ENCODE measurements around the gene PPEF1.
"Not testable (repeated sequence)": the region's sequence is repeated elsewhere in the genome, so short reads cannot be mapped to it uniquely, and the experiment has no call there.

PPEF1 gene

DNA sequence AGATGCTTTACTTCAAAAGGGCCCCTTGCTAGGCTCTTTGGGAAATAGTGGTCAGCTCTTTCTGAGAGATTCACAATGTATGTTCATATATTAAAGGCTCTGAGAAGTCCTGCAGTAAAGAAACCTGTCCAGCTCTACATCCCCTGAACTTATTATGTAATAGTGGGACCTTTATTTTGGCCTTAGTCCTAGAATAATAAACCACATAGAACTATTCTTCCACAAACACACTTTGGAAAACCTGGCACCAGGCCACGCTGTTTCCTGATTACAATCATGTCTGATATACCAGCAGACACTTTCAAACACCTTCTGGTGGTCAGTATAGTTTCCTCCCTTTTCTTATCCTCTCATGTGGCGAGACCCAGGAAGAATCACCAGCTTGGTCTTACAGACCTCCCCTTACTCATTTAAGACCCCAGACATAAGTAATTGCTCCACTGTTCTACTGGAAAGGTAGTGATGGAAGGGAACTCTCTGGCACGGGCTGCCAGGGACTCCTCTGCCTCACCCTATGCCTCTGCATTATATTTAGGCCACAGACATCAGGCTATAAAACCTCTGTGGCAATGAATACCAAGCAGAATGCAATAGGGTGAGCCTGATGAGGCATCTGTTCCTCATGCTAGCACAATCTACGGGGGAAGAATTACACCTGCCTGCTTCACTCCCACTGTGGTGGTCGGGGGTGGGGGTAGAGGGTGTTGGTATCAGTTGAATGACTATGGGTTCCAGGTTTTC, 5.7 kb upstream of the PPEF1 start:
- DNase-seq (ENCODE audit: low read depth in 3 of 3) = no peak

DNA sequence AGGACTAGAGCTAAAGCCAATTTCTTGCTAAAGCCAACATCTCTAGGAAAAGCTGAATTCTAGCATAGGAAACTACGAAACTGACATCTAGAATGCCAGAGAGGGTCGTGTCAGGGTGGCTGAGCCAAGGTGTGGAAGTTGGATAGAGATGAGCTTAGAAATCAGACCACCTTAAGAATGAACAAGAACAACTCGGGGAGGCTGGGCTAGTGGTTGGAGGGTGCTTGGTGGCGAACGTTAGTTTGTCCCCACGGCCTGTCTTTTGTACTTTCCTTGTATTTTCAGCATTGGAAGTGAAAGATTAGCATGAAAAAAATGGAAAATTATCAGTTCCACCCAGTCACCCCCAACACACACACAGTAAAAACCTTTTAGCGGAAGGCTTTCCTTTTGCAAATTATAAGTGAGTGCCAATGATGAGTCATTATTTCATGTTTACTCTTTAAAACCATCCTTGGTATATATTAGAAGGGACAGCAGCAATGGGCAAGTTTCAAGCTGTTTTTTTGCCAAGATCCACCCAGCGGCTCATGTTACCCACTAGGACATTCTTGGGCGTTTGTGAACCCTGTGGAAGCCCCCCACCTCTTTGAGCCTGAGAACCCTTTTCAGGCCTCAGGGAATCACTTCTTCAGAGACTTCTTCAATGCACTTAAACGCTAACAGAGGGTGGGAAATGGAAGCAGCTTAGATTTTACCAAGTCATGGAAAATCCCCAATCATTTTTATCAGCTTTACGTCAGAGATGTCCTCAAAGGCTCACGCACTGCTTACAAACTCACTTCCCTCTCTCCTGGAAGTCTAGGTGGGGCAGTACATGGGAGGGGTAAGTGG, 4.9 kb upstream of the PPEF1 start:
- no peak for DNase-seq (ENCODE audit: low read depth in 3 of 3)

DNA sequence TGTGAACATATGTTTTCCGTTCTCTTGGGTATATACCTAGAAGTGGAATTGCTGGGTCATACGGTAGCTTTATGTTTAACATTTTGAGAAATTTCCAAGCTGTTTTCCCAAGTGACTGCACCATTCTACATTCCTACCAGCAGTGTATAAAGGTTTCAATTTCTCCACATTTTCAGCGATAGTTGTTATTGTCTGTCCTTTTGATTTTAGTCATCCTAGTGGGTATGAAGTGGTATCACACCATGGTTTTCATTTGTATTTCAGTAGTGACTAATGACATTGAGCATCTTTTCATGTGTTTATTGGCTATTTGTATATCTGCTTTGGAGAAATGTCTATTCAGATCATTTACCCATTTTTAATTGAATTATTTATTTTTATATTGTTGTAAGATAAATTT, 2.4 kb downstream of the PPEF1 start:
- no peak for DNase-seq (ENCODE audit: low read depth in 3 of 3)

DNA sequence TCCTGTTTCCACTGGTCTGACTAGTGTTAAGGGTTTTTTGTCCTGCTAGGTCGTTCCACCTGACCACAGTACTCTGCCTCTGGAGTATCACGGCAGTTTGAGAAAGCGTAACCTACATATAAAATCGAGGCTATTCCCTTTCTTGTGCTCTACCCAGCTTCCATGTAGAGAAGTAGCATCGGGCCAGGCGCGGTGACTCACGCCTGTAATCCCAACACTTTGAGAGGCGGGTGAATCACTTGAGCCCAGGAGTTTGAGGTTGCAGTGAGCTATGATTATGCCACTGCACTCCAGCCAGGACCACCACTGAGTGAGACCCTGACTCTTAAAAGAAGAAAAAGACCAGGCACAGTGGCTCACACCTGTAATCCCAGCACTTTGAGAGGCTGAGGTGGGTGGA, 7.5 kb downstream of the PPEF1 start:
- DNase-seq (ENCODE audit: low read depth in 3 of 3) = no peak

DNA sequence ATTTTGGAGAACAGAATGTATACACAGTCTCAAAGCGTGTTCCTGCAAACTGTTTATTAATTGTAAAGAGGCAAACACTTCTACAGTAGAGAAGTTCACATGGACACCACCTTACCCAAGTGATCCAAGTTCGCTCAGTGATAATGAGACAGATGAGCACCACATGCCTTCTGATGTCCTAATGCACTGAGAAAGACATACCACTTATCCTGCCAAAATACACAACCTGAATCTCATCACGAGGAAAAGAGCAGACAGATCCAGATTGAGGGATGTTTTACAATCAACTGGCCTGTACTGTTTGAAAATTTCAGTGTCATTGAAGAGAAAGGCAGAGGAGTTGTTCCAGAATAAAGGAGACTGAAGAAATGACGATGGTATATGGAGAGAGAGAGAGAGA, 12.4 kb downstream of the PPEF1 start:
- DNase-seq (ENCODE audit: low read depth in 3 of 3) = no peak

DNA sequence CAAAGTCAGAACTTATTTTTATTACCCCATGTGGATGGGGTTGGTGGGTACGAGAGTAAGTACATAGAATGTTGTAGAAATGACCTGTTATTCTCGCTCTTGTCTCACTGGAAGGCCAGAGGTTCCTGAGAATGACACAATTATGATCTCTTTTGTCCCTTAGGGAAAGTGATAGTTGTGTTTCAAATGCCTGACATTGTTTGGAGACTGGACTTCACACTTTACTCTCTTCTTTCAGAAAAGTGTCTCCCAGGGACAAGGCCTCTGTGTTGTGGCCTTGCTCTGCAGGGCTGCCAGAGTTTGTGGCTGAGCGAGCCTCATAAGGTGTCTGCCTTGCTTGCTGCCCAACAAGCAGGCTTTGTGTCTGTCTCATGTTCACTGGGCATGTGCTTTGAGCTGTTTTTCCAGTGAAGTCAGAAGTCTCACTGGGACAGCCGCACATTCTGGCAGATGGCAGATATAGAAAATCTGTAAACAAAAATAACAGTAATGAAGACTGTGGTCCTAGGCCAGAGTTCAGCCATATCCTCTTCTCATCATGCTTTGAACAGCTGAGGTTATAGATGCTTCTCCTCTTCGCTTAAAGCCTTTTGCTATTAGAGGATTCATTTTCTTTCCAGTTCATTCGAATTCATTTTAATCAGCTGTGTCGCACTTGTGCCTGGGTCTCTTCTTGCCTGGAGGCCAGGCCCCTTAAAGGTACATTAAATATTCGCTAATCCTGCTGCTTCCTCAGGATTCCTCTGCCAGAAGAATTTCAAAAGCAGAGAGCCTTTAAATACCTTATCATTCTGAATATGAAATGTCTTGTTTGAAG, 14.4 kb downstream of the PPEF1 start:
- DNase-seq (ENCODE audit: low read depth in 3 of 3) = no peak

DNA sequence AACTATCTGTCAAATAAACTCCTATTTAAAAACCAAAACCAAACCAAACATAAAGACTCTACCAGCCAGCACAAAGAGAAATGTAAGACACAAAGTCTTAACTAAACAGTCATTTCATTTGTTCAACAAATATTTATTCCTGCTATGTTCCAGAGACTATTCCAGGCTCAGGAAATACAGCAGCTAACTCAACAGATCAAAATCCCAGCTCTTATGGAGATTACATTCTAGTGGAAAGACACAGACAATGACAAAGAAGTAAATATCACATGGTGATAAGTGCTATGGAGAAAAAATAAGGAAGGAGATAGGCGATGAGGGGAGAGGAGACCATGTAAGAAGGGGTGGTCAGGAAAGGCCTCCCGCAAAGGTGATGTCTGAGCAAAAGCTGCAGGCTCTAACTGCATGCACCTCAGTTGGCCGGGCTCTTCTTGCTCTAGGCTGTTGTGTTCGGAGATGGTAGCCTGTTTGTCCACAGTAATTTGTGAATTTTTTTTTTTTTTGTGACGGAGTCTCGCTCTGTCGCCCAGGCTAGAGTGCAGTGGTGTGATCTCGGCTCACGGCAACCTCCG, 15.1 kb downstream of the PPEF1 start:
- DNase-seq (ENCODE audit: low read depth in 3 of 3) = no peak

DNA sequence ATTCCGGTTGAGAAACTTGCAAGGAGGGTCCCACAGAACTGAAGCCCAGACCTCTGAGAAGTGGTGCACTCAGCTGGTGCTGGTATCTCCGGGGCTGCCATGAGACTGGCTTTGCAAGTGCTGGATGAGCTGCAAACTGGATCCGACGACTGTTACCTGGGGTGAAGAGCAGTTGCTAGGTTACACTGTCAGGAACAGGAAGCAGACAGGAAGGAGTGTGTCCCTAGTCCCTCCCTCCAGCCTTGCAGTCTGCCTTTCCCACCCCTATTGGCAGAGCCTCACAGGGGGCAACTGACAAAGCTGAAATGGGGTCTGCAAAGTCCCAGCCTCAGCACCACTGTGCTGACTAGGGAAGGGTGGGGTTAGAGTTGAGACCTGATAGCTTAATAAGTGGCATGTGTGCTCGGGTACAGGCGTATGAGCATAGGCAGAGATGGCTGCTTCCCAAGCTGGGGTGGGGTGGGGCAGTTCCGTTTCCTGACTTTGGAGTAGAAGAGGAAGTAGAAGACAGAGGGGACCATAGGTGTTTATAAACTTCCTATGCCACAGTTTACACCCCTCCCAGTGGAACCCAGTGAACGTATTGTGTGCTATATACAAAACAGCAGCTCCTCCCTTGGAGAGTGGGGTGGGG, 18.0 kb downstream of the PPEF1 start:
- DNase-seq (ENCODE audit: low read depth in 3 of 3) = no peak

DNA sequence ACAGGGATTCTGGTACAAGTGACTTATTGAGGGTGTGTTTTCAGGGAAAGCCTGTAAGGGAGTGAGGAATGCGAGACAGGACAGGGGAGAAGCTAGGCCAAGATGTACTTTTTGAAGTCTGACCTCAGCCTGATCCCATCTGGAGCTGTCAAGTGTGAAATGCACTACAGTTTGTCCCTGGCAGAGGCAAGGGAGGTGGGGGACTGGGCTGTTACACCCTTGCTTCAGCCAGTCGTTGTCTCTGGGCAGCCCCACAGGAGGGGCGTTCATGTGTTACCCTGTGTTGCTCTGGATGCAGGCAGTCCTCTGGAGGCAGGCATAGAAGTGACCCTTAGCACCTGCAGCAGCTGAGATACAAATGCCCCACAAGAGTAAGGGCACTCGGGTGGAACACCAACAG, 25.8 kb downstream of the PPEF1 start:
- DNase-seq (ENCODE audit: low read depth in 3 of 3) = no peak

DNA sequence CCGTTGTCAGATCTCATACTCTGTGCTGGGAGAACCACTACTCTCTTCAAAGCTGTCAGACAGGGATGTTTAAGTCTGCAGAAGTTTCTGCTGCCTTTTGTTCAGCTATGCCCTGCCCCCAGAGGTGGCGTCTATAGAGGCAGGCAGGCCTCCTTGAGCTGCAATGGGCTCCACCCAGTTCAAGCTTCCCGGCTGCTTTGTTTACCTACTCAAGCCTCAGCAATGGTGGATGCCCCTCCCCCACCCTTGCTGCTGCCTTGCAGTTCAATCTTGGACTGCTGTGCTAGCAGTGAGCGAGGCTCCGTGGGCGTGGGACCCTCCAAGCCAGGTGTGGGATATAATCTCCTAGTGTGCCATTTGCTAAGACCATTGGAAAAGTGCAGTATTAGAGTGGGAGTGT, 32.2 kb downstream of the PPEF1 start:
- DNase-seq (ENCODE audit: low read depth in 3 of 3) = not testable (repeated sequence)

DNA sequence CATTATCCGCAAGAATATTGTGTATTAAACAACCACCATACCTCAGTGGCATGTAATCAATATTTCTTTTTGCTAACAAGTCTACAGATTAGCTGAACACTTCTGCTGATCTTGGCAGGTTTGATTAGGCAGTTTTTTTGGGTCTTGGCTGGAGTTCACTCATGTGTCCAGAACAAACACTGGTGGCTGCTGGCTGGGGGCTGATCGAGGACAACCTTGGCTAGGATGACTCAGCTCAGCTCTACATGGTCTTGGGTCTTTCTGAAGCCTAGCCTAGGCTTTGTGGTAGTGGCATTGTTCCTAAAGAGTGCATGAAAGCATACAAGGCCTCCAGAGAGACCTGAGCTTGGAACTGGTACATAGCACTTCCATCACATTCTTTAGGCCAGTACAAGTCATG, 41.1 kb downstream of the PPEF1 start:
- DNase-seq (ENCODE audit: low read depth in 3 of 3) = no peak

DNA sequence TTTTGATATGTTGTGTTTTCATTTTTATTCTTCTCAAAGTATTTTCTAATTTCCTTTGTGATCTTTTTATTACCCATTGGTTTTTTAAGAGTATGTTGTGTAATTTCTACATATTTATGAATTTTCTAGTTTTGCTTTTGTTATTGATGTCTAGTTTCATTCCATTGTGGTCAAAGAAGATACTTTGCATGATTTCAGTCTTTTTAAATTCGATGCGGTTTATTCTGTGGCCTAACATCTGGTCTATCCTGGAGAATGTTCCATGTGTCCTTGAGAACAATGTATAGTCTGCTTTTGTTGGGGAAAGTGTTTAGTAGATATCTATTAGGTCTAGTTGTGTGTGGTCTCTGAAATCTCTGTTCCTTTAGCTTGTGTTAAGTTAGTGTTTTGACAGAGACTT, 46.2 kb downstream of the PPEF1 start:
- DNase-seq (ENCODE audit: low read depth in 3 of 3) = no peak

DNA sequence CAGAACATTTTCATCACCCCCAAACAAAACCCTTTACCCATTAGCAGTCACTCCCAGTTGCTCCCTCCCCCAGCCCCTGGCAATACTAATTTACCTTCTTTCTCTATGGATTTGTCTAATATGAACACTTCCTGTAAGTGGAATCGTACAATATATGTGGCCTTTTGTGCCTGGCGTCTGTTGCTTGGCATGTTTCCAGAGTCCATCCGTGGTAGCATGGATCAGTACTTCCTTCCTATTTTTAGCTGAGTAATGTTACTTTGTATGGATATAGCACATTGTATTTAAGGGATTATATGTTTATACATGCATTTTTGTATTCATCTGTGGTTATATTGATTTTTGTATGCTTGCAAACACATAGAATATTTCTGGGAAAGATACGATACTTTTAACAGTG, 48.2 kb downstream of the PPEF1 start:
- DNase-seq (ENCODE audit: low read depth in 3 of 3) = no peak

DNA sequence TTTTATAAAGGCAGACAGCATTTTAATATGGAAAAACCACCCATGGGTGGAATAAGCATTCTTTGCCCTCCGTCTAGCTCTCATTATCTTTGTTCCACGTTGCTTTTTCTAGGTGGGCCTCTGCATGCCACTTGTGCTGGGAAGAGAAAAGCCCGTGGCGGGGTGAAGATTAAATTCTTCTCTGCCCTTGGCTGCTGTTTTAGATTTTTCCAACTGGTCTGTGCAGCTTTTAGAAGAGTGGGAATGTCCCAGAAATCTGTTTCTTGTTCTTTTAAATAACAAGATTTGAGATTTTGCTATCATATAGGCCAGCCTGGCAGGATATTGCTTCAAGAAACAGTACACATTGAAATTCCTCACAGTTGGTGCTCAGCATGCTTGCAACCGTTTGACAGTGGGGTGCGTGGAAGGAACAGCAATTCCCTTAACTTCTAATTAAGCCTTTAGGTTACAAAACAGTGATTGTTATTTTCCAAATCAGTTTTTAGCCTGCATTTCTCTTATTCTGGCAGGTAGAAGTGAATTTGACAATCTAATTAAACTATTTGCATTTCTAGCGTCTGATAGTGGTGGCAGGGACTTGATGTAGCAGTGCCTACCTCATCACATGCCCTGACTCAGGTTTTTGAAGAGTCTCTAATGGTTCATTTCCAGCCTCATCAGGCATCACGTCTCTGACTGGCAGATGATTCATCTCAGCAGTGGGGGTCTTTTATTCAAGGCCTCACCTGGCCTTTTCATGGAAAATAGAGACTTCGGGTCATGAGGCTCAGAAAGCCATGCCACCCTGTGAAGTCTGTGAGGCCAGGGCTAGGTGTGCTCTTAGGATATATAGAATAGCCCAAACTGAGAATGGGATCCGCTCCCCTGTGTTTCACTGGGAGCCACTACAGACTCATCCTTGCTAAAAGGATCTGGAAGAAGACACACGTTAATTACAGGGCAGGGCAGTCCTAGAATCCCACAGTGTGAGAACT, 50.8 kb downstream of the PPEF1 start:
- DNase-seq (ENCODE audit: low read depth in 3 of 3) = no peak

DNA sequence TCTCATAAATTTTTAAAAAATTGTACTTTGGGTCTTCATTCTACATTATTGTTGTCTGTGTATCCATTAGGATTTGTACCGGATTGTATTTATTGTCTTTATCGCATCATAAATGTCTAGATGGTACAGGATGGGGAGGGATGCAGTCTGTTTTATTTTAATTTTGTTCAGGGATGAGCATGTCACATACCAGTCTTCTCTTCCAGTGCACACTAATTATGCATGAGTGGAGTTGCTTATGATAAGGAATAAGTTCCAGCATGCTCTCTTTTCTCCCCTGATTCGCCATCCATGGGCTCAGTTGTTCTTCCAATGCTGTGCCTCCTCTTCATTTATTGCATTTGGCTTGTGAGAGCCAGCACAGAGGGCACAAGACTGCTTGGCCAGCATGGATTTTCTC, 54.3 kb downstream of the PPEF1 start:
- no peak for DNase-seq (ENCODE audit: low read depth in 3 of 3)

DNA sequence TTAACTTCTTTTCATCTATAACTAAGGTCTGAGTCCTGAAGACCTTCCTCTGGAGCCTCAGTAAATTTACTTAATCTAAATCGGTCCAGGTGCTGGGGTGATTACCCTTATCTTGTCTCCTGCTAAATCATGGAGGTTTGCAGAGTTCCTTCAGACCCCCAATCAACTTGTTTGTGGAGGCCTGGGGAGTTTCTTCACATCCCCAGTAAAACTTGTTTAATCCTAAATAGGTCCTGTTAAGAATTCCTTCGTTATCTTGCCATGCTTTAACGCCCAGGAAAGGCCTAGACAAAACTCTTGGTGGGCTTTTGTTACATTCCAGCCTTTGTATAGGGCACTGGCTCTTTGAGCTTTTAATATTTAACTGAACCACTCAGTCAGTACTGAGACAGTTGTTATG, 55.7 kb downstream of the PPEF1 start:
- not testable (repeated sequence) for DNase-seq (ENCODE audit: low read depth in 3 of 3)

DNA sequence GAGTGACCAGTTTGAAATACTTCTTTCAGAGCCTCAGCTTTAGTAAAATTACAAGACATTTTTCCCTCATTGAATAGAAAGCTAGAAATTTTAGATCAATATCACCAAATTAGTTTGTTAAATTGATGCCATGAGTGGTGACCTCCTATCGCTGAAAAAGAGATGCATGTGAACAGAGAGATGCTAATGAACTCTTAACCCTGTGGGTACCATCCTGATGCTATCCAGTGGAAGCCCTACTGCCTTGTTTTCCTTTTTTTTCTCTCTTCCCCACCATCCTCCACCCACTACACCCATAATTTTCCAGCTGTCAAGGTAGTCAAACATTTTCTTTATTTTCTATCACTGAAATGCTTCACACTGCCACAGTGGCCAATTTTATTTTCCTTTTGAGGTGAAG, 61.9 kb downstream of the PPEF1 start:
- no peak for DNase-seq (ENCODE audit: low read depth in 3 of 3)

DNA sequence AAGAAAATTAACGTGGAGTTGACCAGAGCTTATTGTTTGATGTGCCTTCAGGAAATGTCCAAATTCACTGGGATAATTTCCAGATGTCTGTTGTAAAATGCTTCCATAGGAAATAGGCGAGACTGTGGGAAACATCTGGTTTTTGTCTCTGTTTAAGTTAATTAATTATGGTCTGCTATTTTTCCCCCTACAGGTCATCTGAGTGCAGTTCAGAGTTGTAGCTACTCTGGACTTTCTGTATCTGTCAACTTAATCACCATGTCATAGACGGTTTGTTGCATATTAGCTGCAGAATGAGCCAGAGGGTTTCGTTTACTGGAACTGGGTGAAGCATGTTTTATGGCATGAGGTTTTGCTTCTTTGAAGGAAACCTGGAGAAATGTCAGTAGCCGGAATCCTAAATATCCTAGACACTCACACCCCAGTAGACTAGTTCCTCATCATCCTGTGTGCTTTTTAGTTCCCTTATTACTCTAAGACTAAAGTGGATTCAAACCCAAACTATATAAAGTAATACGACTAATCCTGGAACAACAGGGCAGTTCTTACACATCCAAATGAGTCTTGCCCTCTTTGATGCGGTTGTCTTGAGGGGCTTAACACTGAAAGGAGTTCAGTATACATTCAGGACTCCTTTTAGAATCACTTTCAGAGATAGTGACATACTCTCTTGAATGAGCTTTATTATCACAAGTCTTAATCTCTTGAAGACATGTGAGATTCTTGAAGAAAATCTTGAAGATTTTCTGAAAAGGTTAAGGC, 62.5 kb downstream of the PPEF1 start:
- no peak for DNase-seq (ENCODE audit: low read depth in 3 of 3)

DNA sequence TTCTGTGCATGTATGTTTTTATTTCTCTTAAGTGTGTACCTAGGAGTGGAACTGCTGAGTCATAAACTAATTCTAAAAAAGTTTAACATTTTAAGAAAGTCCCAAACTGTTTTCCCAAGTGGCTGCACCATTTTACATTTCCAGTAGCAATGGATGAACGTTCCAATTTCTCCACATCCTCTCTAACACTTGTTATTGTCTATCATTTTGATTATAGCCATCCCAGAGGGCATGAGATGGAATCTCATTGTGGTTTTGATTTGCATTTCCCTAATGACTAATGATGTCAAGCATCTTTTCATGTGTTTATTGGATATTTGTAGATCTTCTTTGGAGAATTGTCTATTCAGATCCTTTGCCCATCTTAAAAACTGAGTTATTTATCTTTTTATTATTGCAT, 82.5 kb downstream of the PPEF1 start:
- no peak for DNase-seq (ENCODE audit: low read depth in 3 of 3)

DNA sequence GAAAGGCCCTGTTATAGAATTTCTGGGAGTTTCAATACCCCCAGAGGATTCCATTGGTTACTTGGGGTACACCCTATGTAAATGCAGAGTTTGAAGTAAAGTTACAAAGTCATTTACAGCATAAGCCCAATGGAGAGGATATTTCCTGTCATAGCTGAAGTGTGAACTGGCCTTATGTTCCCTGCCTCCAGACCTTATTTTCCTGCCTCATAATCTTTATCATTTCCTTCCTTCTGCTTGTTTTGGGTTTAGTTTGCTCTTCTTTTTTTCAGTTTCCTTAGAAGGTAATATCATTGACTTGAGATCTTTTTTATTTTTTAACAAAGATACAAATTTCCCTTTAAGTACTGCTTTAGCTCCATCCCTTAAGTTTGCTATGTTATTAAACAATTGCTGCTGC, 85.4 kb downstream of the PPEF1 start:
- DNase-seq (ENCODE audit: low read depth in 3 of 3) = no peak

All from stimulated activated CD4-positive, alpha-beta T cell treated with anti-CD3 and anti-CD28 coated beads, TNF-alpha, amount 100 ng/mL, for 4 hours (primary cell).